Dedifferentiated amniotic fluid mesenchymal stem cell (primary cell): ENCODE measurements around the gene HDGF.

Source experiments
- DNase-seq: peaks from one replicate; pipeline ENCODE4 v3.0.0-alpha.2; 2016; ENCODE audit errors: extremely low spot score

Gene HDGF

GRCh38 chr1:156725683-156726280 is 25.7 kb downstream of the HDGF start:
- peak; percentile 82 for DNase-seq

DNA sequence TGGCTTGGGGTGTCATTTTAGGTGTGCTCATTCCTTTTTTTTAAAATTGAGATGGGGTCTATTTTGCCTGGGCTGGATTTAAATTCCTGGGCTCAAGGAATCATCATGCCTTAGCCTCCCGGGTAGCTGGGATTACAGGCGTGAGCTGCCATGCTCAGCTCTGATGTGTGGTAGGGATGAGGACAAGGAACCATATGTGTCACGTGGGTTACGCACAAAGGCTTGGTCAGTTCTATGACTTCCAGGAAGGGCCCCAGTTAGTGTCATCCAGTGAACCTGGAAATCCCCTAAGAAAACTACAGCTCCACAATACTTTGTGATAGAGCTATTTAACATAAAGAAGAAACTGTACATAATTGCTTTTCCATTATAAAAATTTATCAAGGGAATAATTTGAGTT is 29.9 kb downstream of the HDGF start:
- DNase-seq = no peak

DNA sequence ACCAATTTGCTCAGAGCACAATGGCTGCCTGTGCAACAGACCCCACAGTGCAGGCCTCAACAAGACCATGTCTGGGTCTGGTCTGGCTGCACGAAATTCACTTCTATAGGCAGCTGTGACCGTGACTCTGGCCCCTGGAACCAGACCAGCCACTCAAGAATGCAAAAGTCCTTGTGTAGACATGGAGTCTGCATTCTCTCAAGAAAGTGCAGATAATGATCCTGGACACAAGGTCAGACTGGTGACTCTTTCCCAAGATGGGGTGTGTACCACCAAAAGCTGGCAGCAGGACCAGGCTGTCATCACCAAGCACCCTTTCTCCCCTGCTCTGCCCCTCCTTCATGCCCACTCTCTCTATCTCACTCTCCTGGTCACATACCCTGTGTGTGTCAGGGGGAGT is 30.3 kb downstream of the HDGF start:
- DNase-seq = no peak

GRCh38 chr1:156717351-156717750 is 34.1 kb downstream of the HDGF start:
- DNase-seq = peak; percentile 4

- DNase-seq = no peak
Measured at GRCh38 chr1:156714830-156715229, 36.6 kb downstream of the HDGF start.

GRCh38 chr1:156712626-156713025 is 38.8 kb downstream of the HDGF start:
- DNase-seq = no peak

DNA sequence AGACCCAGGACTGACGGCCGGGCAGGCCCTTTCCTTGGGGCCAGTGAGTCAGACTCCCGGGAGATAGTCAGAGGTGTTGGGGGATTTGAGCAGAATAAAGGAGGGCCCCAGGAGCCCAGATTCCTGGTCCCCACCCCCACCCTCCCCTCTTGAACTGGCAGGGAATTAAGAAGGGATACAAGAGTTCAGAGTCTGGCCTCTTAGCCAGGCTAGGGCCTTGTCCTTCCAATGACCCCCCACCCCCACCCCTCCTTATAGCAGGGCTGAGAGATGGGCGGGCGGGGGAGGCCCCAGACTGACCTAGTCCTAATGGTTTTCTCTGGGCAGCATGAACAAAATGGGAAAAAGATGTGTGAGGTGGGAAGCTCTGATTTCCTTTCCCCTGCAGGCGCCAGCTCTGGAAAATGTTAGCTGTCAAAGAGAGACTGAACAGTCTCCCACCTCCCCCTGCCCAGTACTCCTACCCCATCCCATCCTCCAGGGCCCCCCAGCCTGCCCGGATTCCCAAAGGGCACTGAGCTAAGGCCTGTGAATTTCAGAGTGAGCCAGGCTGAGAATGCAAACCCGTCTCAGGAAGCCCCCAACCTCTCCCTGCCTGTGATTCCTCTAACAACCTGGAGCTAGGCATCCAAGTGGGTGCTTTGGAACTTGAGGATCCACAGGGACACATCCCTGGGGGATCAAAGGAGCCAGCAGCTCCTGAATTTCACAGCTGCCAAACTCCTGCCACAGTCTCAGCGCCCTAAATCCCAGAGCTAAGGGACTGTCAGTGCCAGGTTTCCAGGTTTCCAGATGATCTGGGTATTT is 40.3 kb downstream of the HDGF start:
- no peak for DNase-seq

GRCh38 chr1:156709757-156710489 is 41.6 kb downstream of the HDGF start:
- peak; percentile 90 for DNase-seq

GRCh38 chr1:156709031-156709430 is 42.4 kb downstream of the HDGF start:
- no peak for DNase-seq

GRCh38 chr1:156708218-156708661 is 43.2 kb downstream of the HDGF start:
- DNase-seq = no peak

- DNase-seq = peak; percentile 75
Measured at GRCh38 chr1:156707417-156708217, 43.9 kb downstream of the HDGF start.

DNA sequence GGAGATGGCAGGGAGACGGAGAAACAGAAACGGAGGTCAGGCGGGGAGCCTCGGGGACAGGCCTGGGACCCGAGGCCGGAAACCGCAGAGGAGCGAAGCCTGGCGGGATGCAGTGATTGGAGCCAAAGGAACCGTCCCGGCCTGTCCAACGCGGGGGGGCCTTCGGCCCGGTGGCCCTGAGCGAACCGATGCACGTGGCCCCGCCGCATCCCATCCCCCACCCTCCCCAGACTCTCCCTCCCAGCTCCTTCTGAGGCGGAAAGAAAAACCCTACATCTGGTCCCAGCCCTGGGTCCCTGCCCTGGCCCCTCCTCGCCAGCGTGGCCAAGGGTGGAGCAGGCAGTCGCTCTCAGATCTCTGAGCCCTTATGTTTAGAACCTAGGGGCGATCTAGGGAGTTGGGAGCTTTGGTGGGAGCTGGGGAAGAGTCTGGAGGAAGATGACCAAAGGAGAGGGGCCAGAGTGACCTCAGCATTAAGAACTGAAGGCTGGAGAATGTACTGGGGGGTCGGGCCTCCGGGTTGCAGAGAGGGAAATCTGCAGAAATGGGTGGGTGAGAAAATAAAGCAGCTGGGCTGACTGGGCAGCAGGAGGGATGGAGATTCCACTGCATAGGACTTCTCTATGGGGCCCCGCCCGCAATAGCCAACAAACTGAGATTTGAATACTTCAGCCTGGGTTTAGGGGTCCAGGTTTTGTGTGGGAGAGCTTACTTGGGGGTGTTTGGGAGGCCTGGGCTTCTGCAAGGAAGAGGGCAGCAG is 44.6 kb downstream of the HDGF start:
- DNase-seq = peak; percentile 52

DNA sequence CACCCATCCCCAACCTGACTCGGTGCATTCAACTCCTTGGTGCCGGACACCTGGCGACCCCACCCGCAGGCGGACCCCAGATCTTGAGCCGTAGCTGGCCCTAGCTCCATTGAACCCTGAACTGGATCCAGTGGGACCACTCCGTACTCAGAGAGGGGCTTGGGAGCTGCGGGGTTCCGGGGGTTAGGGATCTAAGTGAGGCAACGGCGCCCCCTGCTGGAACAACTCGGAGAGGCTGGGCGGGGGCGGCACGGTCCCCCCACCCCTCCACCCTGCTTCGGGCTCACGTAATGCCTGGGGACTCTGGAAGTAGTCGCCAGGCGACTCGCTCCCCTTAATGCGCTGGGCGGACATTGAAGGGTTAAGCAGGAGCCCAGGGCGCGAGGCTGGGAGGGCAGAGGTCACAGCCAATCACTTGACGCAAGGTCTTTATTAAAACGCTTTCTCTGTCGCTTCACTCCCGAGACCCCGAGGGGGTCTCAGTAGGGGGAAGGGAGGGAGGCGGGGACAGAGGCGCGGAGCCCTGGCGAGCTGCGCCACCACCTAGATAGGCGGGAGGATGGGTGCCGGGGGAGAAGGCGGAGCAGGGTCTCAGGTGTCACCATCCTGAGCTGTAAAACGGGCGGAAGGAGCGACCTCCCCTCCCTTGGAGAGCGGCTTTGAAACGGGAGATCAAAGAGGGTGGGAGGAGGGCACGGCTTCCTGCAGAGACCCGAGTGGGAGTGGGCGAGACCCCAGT is 45.4 kb downstream of the HDGF start:
- peak; percentile 45 for DNase-seq

DNA sequence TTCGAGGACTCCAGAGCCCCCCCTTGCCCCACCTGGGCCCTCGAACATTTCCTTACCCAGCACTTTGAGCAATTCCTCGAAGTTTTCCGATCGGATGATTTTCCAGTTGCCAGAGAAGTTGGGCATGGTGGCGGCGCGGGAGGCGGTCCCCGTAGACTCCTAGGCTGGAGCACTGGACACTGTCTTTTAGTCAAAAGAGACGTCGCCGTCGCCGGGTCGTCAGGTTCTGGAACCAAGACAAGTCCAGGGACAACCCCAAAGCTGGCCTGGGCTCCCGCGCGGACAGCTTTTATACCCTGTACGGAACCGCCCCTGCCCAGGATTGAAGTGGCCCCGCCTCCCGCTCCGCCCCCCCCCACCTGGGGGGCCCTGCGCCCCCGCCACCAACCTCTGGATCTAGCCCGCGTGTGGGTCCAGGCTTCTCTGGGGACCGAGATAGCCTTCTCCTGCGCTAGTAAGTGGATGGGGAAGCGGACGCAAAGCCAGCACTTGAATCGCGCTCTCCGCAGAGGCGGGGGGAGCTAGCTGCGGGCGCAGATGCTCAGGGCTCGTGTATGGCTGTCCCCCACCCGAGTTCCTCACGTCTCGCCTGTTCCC is 46.1 kb downstream of the HDGF start, which contains the start of gene CRABP2:
TSS of gene CRABP2 (minus strand) at position 263 of the 597 bp plus-strand sequence. CDS start at position 126, 137 bp downstream.
- DNase-seq = no peak

DNA sequence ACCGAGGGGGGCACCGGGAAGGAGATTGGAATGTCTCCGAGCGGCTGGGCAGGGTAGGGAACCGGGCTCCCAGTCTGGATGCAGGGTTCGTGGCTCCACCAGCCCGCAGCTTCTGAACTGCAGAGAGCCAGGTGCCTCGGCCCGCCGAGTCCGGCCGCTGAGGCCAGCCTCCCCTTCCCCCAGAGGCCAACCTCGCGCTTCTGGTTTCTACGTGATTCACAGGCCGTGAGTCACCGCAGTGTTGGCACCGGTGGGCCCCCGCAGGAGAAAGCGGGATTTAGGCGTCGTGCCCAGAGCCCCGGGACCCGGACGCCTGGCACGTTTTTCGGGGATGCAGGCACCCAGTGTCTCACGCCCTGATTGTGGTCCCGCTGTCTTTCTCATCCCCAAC is 46.5 kb downstream of the HDGF start:
- DNase-seq = peak; percentile 38

GRCh38 chr1:156704166-156704711 is 47.2 kb downstream of the HDGF start:
- DNase-seq = no peak

- DNase-seq = no peak
Measured at GRCh38 chr1:156703741-156704140, 47.7 kb downstream of the HDGF start.

- no peak for DNase-seq
Measured at GRCh38 chr1:156703336-156703735, 48.1 kb downstream of the HDGF start.

DNA sequence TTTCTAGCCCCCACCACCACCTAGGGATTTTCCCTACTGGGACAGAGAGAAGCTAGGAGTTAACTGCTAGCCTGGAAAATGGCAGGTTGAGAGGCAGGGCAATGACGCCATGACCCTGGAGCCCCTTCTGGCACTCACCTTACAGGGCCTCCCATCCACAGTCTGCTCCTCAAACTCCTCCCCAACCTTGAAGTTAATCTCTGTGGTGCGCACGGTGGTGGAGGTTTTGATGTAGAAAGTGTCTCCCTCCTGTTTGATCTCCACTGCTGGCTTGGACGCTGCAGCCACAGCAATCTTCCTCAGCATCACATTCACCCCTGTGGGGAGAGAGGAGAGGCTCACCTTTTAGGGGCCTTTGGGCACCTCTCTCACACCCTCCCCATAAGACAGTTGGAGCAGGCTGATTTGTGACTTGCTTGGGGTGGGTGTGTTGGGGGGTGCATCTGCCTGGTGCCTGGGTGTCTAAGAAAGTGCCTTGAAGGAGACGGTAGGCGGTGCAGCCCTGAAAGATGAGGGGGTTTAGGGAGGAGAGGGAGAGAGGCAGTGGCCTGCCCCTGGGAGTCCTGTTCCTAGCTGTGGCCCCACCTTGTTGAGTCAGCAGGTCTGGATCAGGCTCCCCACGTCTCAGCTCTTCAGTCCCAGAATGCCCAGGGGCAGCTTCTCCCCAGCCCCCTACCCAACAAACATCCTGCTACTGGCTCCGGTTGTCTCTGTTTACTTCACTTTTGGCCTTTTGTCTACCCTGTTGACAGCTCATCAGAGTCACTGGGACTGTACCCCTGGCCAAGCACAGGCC is 50.5 kb downstream of the HDGF start:
- DNase-seq = no peak
